ENCODE results near the gene TUBA4A.

DNA sequence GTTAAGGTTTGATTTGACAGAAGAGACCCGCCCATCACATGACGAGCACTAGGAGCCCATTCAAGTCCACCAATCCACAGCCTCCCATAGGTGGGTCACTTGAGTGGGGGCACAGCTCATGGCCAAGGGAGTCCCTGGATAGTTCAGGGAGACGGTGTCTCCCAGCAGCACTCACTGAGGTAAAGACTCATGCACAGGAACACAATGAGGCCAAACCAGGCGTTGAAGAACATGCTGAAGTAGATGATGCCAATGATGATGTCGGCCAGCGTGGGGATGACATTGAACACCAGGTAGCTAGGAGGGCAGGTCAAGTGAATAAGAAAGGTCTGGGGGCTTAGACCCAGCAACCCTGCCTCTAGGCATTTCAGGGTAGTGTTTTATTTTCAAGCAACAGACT, 38.9 kb downstream of the TUBA4A start:
- TF ChIP-seq CTCF (IDR thresholded peaks at IDR 0.05; ENCODE audit: insufficient read depth, low read depth, low read length) (no peak), EZH2 (IDR thresholded peaks at IDR 0.05; ENCODE audit: insufficient read depth, low read length) (no peak)

Data from astrocyte (in vitro differentiated cells and primary cell).